Central memory CD4-positive, alpha-beta T cell (primary cell): ENCODE results near the gene SP3.

Experiments used
- DNase-seq: peaks from one replicate; pipeline ENCODE4 v3.0.0; 2022

SP3 gene

GRCh38 chr2:173996766-173997165 is 31.6 kb upstream of the SP3 start:
- DNase-seq, result no peak

- no peak for DNase-seq
Observed at GRCh38 chr2:173993459-173993858, 28.3 kb upstream of the SP3 start.

- no peak for DNase-seq
Observed at GRCh38 chr2:173991856-173992588, 26.8 kb upstream of the SP3 start.

GRCh38 chr2:173990970-173991819 is 26.0 kb upstream of the SP3 start:
- no peak for DNase-seq

GRCh38 chr2:173990245-173990644 is 25.1 kb upstream of the SP3 start:
- no peak for DNase-seq

- no peak for DNase-seq
Observed at GRCh38 chr2:173989884-173990215, 24.7 kb upstream of the SP3 start.

GRCh38 chr2:173989160-173989883 is 24.1 kb upstream of the SP3 start:
- no peak for DNase-seq

GRCh38 chr2:173986805-173987204 is 21.6 kb upstream of the SP3 start:
- DNase-seq, result no peak

GRCh38 chr2:173985605-173985992 is 20.4 kb upstream of the SP3 start:
- DNase-seq, result no peak

- DNase-seq, result no peak
Observed at GRCh38 chr2:173984866-173985604, 19.9 kb upstream of the SP3 start.

GRCh38 chr2:173983391-173983871 is 18.3 kb upstream of the SP3 start:
- no peak for DNase-seq

GRCh38 chr2:173982918-173983317 is 17.7 kb upstream of the SP3 start:
- DNase-seq, result no peak

GRCh38 chr2:173982182-173982714 is 17.1 kb upstream of the SP3 start:
- no peak for DNase-seq

- no peak for DNase-seq
Observed at GRCh38 chr2:173981520-173981919, 16.3 kb upstream of the SP3 start.

GRCh38 chr2:173979751-173980351 is 14.7 kb upstream of the SP3 start:
- no peak for DNase-seq

GRCh38 chr2:173978447-173978846 is 13.3 kb upstream of the SP3 start:
- DNase-seq, result no peak

GRCh38 chr2:173972636-173973035 is 7.5 kb upstream of the SP3 start:
- no peak for DNase-seq

GRCh38 chr2:173972165-173972564 is 7.0 kb upstream of the SP3 start:
- no peak for DNase-seq

GRCh38 chr2:173970516-173970924 is 5.3 kb upstream of the SP3 start:
- DNase-seq, result no peak

- no peak for DNase-seq
Observed at GRCh38 chr2:173969886-173970285, 4.7 kb upstream of the SP3 start.

GRCh38 chr2:173968551-173968950 is 3.4 kb upstream of the SP3 start:
- no peak for DNase-seq
